Measurements from ENCODE around the gene UMPS. TPM values are rescaled to one million over a fixed set of nuclear protein-coding genes. Genes with fewer than 3 reads are reported as not detected.

Gene UMPS
- total and polyA plus RNA-seq, 2 of the 4 experiments (the other 2 are of a cell fraction), result 18.7 to 26.7 TPM

DNA sequence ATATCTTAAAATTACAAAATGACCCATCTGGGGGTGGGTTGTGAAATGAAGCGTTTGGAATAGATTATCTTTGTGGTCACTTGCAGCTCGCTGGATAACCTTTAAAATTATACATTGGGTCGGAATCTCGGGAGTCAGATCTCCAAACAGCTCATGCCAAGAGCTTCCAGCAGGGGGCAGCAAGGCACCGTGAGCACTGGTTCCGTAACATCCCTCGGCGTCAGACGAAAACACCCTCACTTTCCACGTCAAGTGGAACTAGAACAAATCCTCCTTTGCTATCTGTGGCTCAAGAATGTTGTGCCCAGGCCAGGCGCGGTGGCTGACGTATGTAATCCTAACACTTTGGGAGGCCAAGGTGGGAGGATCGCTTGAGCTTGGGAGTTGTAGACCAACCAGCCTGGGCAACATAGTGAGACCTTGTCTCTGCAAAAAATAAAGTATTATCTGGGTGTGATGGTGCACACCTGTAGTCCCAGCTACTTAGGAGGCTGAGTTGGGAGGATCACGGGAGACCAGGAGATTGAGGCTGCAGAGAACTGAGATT is 31.1 kb downstream of the UMPS start (continued):
- TF ChIP-seq RCOR1 (IDR thresholded peaks at IDR 0.05; ENCODE audit: insufficient replicate concordance, low read length), result no peak
- 0 out of 2 replicates have a peak, but pooled peaks have one; percentile 3 for TF ChIP-seq MAFK (IDR thresholded peaks at IDR 0.05; ENCODE audit: low read depth, low read length)

DNA sequence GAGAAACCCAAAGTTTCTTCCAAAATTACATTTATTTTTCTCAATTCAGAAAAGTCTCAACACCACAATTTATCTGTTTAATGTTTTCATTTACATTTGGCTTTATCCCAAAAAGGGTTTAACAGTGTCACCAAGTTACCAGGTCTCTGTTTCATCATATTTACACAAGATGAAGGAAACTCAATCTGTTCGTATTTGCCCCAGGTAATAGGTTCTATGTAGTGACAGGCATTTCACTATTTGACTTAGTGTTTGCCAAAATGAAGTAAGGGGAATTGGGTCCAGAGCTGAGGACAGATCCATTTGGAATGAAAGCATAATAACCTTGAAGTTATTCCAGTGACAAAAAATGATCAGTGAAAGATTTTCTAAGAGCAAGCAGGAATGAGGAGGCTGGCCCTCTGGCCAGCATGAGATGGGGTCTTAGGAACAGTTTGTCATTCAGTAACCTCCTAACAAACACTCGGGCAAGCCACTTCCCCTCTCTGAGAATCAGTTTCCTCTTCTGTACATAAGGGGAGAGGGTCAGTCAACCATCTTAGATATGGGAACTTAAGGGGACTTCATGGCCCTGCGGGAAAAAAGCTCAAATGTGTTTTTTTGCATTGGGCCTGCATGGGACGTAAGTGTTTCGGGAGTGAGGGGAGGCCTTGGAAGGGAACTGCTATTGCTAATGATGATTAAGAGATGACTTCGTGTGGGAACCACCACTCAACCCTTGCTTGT is 31.8 kb downstream of the UMPS start:
- intact Hi-C loops (cut with micrococcal nuclease), result loop anchor here (1.0 to 5.0 kb wide), 6 partner anchors 125 to 825 kb away; partner anchors contain the start of gene ITGB5
- no peak overlapping the region for H3K4ac ChIP-seq (ENCODE audit: low read depth, low read length)
- H3K14ac ChIP-seq (replicated peaks; ENCODE audit: low read depth, low read length), result no peak overlapping the region
- no peak overlapping the region for H2BK15ac ChIP-seq (ENCODE audit: low read depth, low read length)
- no CpG with 5 or more reads among the region's 6 CpGs for WGBS, 2 experiments (ENCODE audit: extremely low coverage in 2 of 2, insufficient read length in 1 of 2)
- ChIA-PET POLR2A (ENCODE audit: unreplicated experiment) (no interaction called here), CTCF (interaction anchor here (0.8 to 1.8 kb wide), 5 partner anchors 12 to 139 kb away, joined by 3 to 6 read pairs (median 5); no protein-coding TSS in a partner anchor)
- in situ Hi-C loops (cut with MboI; ENCODE audit: low sequenced_read_pairs), result loop anchor here (5.0 to 10.0 kb wide), 2 partner anchors 140 to 673 kb away; no protein-coding TSS in a partner anchor
- H2AK9ac ChIP-seq (replicated peaks; ENCODE audit: low read depth, low read length, poor library complexity), result no peak overlapping the region
- no peak overlapping the region for H4K8ac ChIP-seq (ENCODE audit: low read depth in 2 of 2, low read length in 2 of 2)
- no peak overlapping the region for H2AK5ac ChIP-seq (ENCODE audit: low read depth, low read length)
- H2BK5ac ChIP-seq (ENCODE audit: low read depth, low read length, poor library complexity, severe bottlenecking), result no peak overlapping the region
- H3K9me3 ChIP-seq (ENCODE audit: control insufficient read depth, insufficient read depth, low read length), result no peaks in the 10 kb centered on the region
- no peak overlapping the region for H3K23ac ChIP-seq (ENCODE audit: low read depth, low read length)
- H3K9ac ChIP-seq (ENCODE audit: low read depth, low read length), result no peak overlapping the region
- peaks cover 38% of the 10 kb centered on the region for H3K36me3 ChIP-seq (ENCODE audit: control insufficient read depth, insufficient read depth, low read length)
- ATAC-seq (ENCODE audit: low read depth) (no peak), DNase-seq (no peak)
- 0 out of 2 replicates have a peak, but pooled peaks cover 2% of the 10 kb centered on the region for H3K9me1 ChIP-seq (ENCODE audit: insufficient read depth, low read length)
- no peak overlapping the region for H3K4me3 ChIP-seq (ENCODE audit: insufficient read depth, low read depth, low read length)
- H2AFZ ChIP-seq (replicated peaks; ENCODE audit: low read length, poor library complexity), result no peak overlapping the region
- no peaks in the 10 kb centered on the region; a peak in 1 of 4 replicates for H3K79me1 ChIP-seq (ENCODE audit: low read depth in 1 of 2, low read length in 2 of 2)
- dilution Hi-C loops (cut with HindIII; ENCODE audit: low sequenced_read_pairs, unreplicated experiment), result loop anchor here (25.0 kb wide), 1 partner anchor 125 kb away; the partner anchor contains the start of gene ITGB5
- no peak overlapping the region for H2BK20ac ChIP-seq (ENCODE audit: low read depth, low read length)
- H4K91ac ChIP-seq (ENCODE audit: insufficient read depth, low read depth, low read length), result no peak overlapping the region
- H2BK120ac ChIP-seq (ENCODE audit: low read depth, low read length), result no peak overlapping the region
- H3K27me3 ChIP-seq (ENCODE audit: control insufficient read depth, insufficient read depth, low read length), result no peaks in the 10 kb centered on the region
- no peak overlapping the region for H3K4me2 ChIP-seq (ENCODE audit: low read depth, low read length)
- no peak overlapping the region for H3K56ac ChIP-seq (ENCODE audit: extremely low read depth, insufficient read depth, low read length)
- H4K20me1 ChIP-seq (ENCODE audit: insufficient read depth, low read length), result 0 out of 2 replicates have a peak, but pooled peaks cover 4% of the 10 kb centered on the region
- no peak overlapping the region for H3K18ac ChIP-seq (ENCODE audit: low read depth, low read length)
- H4K5ac ChIP-seq (ENCODE audit: low read depth, low read length), result no peak overlapping the region
- peaks cover 7% of the 10 kb centered on the region for H3K4me1 ChIP-seq (ENCODE audit: control insufficient read depth, insufficient read depth, low read length)
- no TSS peak for BruUV-seq (replicated peaks)
- no peak overlapping the region for H3K27ac ChIP-seq (ENCODE audit: insufficient read depth, low read length)
- TF ChIP-seq POLR2A (IDR thresholded peaks at IDR 0.05; ENCODE audit: low read depth, low read length) (no peak), CHD1 (IDR thresholded peaks at IDR 0.05; ENCODE audit: low read depth, low read length) (no peak), NFE2L2 (IDR thresholded peaks at IDR 0.05; ENCODE audit: low read depth, low read length) (no peak), SMC3 (IDR thresholded peaks at IDR 0.05; ENCODE audit: low read depth, low read length) (no peak), ELK1 (IDR thresholded peaks at IDR 0.05; ENCODE audit: borderline replicate concordance, low read depth, low read length) (no peak), USF2 (IDR thresholded peaks at IDR 0.05; ENCODE audit: low read depth, low read length) (no peak), MAFK (IDR thresholded peaks at IDR 0.05; ENCODE audit: low read depth, low read length) (no peak), MAZ (IDR thresholded peaks at IDR 0.05; ENCODE audit: borderline replicate concordance, low read depth, low read length) (no peak), FOS (IDR thresholded peaks at IDR 0.05; ENCODE audit: low read depth, low read length) (no peak), RFX5 (IDR thresholded peaks at IDR 0.05; ENCODE audit: low read depth, low read length) (no peak), CEBPB (IDR thresholded peaks at IDR 0.05; ENCODE audit: low read depth, low read length) (no peak), BHLHE40 (IDR thresholded peaks at IDR 0.05; ENCODE audit: low read depth, low read length) (no peak), MXI1 (IDR thresholded peaks at IDR 0.05; ENCODE audit: borderline replicate concordance, low read depth, low read length) (no peak), RCOR1 (IDR thresholded peaks at IDR 0.05; ENCODE audit: insufficient replicate concordance, low read length) (no peak)
